Liver (tissue), 3 donors: ENCODE results near the gene SMARCD2.

Source experiments
- EGR1 ChIP-seq, 2 donors: IDR thresholded peaks; 2 replicates each; pipeline ENCODE4 v1.6.1; 2016 to 2018; ENCODE audit warnings: antibody characterized with exemption in 2 of 2, low read depth in 2 of 2
- HNF4G ChIP-seq: IDR thresholded peaks from 2 replicates; pipeline ENCODE4 v1.6.1; 2016; ENCODE audit warnings: antibody characterized with exemption
- JUND ChIP-seq, 2 donors: IDR thresholded peaks; 2 replicates each; pipeline ENCODE4 v1.6.1; 2016; ENCODE audit warnings: antibody characterized with exemption in 2 of 2
- MAX ChIP-seq: IDR thresholded peaks from 2 replicates; pipeline ENCODE4 v1.6.1; 2016; ENCODE audit warnings: antibody characterized with exemption
- RAD21 ChIP-seq, 2 donors: IDR thresholded peaks; 2 replicates each; pipeline ENCODE4 v1.6.1; 2016; ENCODE audit warnings: antibody characterized with exemption in 2 of 2, mild to moderate bottlenecking in 2 of 2
- RXRA ChIP-seq, 2 donors: IDR thresholded peaks; 2 replicates each; pipeline ENCODE4 v1.6.1; 2017 to 2018; ENCODE audit warnings: antibody characterized with exemption in 2 of 2, mild to moderate bottlenecking in 1 of 2
- YY1 ChIP-seq: IDR thresholded peaks from 2 replicates; pipeline ENCODE4 v1.6.1; 2016; ENCODE audit warnings: antibody characterized with exemption, mild to moderate bottlenecking
- TF ChIP-seq, protein P1 (sequence below): IDR thresholded peaks from 2 replicates; pipeline ENCODE4 v1.6.1; 2016; ENCODE audit warnings: antibody characterized with exemption, mild to moderate bottlenecking
- TF ChIP-seq, protein P2 (sequence below): IDR thresholded peaks from 2 replicates; pipeline ENCODE4 v1.6.1; 2016; ENCODE audit warnings: antibody characterized with exemption
- TF ChIP-seq, protein P3 (sequence below): fragments of 150-350 bp; IDR thresholded peaks from 2 replicates; pipeline ENCODE4 v1.5.1; 2017; ENCODE audit warnings: improper control_type of control experiment, low read depth, low read length; ENCODE audit not compliant: missing input control
- TF ChIP-seq, protein P4 (sequence below): IDR thresholded peaks from 2 replicates; pipeline ENCODE4 v1.6.1; 2016; ENCODE audit warnings: antibody characterized with exemption
- donor health status: healthy.
- donor health status: healthy.

DNA sequence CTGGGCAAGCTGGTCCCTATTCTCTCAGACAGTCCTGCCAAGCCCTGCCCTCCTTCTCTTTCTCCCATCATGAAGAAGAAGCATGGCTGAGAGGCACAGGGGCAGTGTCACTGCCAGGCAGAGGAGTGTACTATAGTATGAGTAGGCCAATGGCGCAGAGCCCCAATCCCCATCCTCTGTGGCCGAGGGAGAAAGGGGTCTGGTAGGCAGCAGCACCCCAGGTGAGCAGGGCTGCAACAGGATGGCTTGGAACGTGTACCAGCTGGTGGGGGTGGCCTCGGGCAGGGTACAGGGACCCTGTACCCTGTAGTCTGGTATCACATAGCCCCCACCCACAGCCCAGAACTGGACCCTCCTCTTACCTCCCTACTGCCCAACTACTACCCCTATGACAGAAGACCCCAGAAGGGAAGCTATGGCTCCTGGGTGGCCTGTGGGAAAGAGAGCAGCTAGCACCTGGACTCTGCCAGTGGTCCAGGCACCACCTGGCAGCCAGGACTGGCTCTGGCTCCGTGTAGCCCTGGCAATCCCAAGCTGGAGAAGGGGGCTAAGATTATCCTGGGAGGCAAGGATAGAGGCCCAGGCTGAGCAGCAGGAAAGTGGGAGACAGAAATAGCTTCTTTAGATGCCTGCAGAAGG, 4.4 kb downstream of the SMARCD2 start:
- TF ChIP-seq JUND (IDR thresholded peaks at IDR 0.05): no peak
- TF ChIP-seq, protein P1, sequence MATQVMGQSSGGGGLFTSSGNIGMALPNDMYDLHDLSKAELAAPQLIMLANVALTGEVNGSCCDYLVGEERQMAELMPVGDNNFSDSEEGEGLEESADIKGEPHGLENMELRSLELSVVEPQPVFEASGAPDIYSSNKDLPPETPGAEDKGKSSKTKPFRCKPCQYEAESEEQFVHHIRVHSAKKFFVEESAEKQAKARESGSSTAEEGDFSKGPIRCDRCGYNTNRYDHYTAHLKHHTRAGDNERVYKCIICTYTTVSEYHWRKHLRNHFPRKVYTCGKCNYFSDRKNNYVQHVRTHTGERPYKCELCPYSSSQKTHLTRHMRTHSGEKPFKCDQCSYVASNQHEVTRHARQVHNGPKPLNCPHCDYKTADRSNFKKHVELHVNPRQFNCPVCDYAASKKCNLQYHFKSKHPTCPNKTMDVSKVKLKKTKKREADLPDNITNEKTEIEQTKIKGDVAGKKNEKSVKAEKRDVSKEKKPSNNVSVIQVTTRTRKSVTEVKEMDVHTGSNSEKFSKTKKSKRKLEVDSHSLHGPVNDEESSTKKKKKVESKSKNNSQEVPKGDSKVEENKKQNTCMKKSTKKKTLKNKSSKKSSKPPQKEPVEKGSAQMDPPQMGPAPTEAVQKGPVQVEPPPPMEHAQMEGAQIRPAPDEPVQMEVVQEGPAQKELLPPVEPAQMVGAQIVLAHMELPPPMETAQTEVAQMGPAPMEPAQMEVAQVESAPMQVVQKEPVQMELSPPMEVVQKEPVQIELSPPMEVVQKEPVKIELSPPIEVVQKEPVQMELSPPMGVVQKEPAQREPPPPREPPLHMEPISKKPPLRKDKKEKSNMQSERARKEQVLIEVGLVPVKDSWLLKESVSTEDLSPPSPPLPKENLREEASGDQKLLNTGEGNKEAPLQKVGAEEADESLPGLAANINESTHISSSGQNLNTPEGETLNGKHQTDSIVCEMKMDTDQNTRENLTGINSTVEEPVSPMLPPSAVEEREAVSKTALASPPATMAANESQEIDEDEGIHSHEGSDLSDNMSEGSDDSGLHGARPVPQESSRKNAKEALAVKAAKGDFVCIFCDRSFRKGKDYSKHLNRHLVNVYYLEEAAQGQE: no peak
- TF ChIP-seq, protein P2, sequence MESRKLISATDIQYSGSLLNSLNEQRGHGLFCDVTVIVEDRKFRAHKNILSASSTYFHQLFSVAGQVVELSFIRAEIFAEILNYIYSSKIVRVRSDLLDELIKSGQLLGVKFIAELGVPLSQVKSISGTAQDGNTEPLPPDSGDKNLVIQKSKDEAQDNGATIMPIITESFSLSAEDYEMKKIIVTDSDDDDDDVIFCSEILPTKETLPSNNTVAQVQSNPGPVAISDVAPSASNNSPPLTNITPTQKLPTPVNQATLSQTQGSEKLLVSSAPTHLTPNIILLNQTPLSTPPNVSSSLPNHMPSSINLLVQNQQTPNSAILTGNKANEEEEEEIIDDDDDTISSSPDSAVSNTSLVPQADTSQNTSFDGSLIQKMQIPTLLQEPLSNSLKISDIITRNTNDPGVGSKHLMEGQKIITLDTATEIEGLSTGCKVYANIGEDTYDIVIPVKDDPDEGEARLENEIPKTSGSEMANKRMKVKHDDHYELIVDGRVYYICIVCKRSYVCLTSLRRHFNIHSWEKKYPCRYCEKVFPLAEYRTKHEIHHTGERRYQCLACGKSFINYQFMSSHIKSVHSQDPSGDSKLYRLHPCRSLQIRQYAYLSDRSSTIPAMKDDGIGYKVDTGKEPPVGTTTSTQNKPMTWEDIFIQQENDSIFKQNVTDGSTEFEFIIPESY: no peak
- TF ChIP-seq, protein P3, sequence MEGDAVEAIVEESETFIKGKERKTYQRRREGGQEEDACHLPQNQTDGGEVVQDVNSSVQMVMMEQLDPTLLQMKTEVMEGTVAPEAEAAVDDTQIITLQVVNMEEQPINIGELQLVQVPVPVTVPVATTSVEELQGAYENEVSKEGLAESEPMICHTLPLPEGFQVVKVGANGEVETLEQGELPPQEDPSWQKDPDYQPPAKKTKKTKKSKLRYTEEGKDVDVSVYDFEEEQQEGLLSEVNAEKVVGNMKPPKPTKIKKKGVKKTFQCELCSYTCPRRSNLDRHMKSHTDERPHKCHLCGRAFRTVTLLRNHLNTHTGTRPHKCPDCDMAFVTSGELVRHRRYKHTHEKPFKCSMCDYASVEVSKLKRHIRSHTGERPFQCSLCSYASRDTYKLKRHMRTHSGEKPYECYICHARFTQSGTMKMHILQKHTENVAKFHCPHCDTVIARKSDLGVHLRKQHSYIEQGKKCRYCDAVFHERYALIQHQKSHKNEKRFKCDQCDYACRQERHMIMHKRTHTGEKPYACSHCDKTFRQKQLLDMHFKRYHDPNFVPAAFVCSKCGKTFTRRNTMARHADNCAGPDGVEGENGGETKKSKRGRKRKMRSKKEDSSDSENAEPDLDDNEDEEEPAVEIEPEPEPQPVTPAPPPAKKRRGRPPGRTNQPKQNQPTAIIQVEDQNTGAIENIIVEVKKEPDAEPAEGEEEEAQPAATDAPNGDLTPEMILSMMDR: no peak
- TF ChIP-seq RAD21 (IDR thresholded peaks at IDR 0.05): no peak
- TF ChIP-seq RXRA (IDR thresholded peaks at IDR 0.05): no peak
- TF ChIP-seq HNF4G: no peak
- TF ChIP-seq, protein P4, sequence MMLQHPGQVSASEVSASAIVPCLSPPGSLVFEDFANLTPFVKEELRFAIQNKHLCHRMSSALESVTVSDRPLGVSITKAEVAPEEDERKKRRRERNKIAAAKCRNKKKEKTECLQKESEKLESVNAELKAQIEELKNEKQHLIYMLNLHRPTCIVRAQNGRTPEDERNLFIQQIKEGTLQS: no peak
- TF ChIP-seq YY1: no peak
- no peak for TF ChIP-seq EGR1 (IDR thresholded peaks at IDR 0.05; ENCODE audit: low read depth in 2 of 2)
- TF ChIP-seq MAX: no peak
